Common myeloid progenitor, CD34-positive (primary cell): ENCODE data around the gene C5orf47.
A peak's percentile ranks its signal among the peaks of the same experiment; 100 is the strongest.

Source experiments
- CTCF ChIA-PET: fragments of 350-600 bp; sonication (Branson Sonifier 250); formaldehyde crosslinking; loops from one replicate; lab custom pipeline; 2021; ENCODE audit warnings: antibody characterized with exemption; lab: Charles Lee
- POLR2A ChIA-PET: fragments of 350-600 bp; sonication (Branson Sonifier 250); formaldehyde crosslinking; loops from one replicate; lab custom pipeline; 2021; ENCODE audit warnings: antibody characterized with exemption; lab: Charles Lee
- DNase-seq, 3 donors: peaks; one replicate each; pipeline versions ENCODE4 v3.0.0 to v3.0.0-alpha.2; 2013
- H3K27ac ChIP-seq, 2 experiments: 1 replicate in 1 of 2; 2 replicates in 1 of 2; pipeline ENCODE4 v1.7.0; 2013; ENCODE audit warnings: inconsistent platforms in 2 of 2, low read length in 2 of 2, mild to moderate bottlenecking in 2 of 2, low read depth in 1 of 2, moderate library complexity in 1 of 2; ENCODE audit not compliant: severe bottlenecking in 2 of 2, insufficient read depth in 1 of 2, poor library complexity in 1 of 2
- H3K27me3 ChIP-seq, 5 experiments: replicated peaks in 2 of 5; 1 replicate in 3 of 5; 2 replicates in 2 of 5; pipeline versions ENCODE4 v1.6.1 to v1.7.0; 2013; ENCODE audit warnings: low read length in 4 of 5, mild to moderate bottlenecking in 2 of 5, moderate library complexity in 2 of 5, inconsistent platforms in 1 of 5; ENCODE audit not compliant: insufficient read depth in 5 of 5, control insufficient read depth in 4 of 5
- H3K36me3 ChIP-seq, 4 experiments: 1 replicate in 2 of 4; 2 replicates in 2 of 4; pipeline versions ENCODE4 v1.6.1 to v1.7.0; 2013; ENCODE audit warnings: low read length in 3 of 4, control low read depth in 1 of 4, mild to moderate bottlenecking in 1 of 4; ENCODE audit not compliant: control insufficient read depth in 4 of 4, insufficient read depth in 4 of 4
- H3K4me1 ChIP-seq, 4 experiments: 1 replicate in 3 of 4; 2 replicates in 1 of 4; pipeline versions ENCODE4 v1.6.1 to v1.7.1; 2013; ENCODE audit warnings: low read length in 3 of 4, mild to moderate bottlenecking in 3 of 4, control low read depth in 1 of 4, inconsistent platforms in 1 of 4, moderate library complexity in 1 of 4; ENCODE audit not compliant: control insufficient read depth in 4 of 4, insufficient read depth in 4 of 4; ENCODE audit errors: control extremely low read depth in 1 of 4
- H3K4me3 ChIP-seq, 7 experiments: 1 replicate in 4 of 7; 2 replicates in 3 of 7; pipeline versions ENCODE4 v1.5.1 to v1.7.0; 2013; ENCODE audit warnings: mild to moderate bottlenecking in 7 of 7, low read length in 6 of 7, moderate library complexity in 6 of 7, inconsistent platforms in 2 of 7, low read depth in 2 of 7, control low read depth in 1 of 7; ENCODE audit not compliant: insufficient read depth in 4 of 7, control insufficient read depth in 1 of 7; ENCODE audit errors: extremely low read depth in 1 of 7
- H3K9me3 ChIP-seq, 5 experiments: 1 replicate in 4 of 5; 2 replicates in 1 of 5; pipeline versions ENCODE4 v1.6.1 to v1.7.1; 2013; ENCODE audit warnings: low read length in 4 of 5, mild to moderate bottlenecking in 2 of 5, inconsistent platforms in 1 of 5, low read depth in 1 of 5, moderate library complexity in 1 of 5; ENCODE audit not compliant: control insufficient read depth in 4 of 5, insufficient read depth in 2 of 5; ENCODE audit errors: control extremely low read depth in 1 of 5
- WGBS: methylation state at CpG from one replicate; pipeline ENCODE4 v1.1.5; 2013; ENCODE audit not compliant: insufficient coverage; 5-methylcytosine and 5-hydroxymethylcytosine counted together

The C5orf47 gene

GRCh38 chr5:173946323-173946722 is 42.6 kb upstream of the C5orf47 start:
- ChIA-PET POLR2A (no interaction called here), CTCF (interaction anchor here (1.8 kb wide), 1 partner anchor 11 kb away, joined by 4 read pairs; no protein-coding TSS in a partner anchor)
- Histone ChIP-seq H3K27me3 (no peaks in the 10 kb centered on the region), H3K4me1 (no peaks in the 10 kb centered on the region), H3K36me3 (peaks cover 5 to 38% (median 11%) of the 10 kb centered on the region in 4 experiments), H3K27ac (no peak overlapping the region), H3K4me3 (no peak overlapping the region), H3K9me3 (no peaks in the 10 kb centered on the region)
- 95% methylated on average over 2 of the region's 2 CpGs for WGBS
- no peak for DNase-seq

DNA sequence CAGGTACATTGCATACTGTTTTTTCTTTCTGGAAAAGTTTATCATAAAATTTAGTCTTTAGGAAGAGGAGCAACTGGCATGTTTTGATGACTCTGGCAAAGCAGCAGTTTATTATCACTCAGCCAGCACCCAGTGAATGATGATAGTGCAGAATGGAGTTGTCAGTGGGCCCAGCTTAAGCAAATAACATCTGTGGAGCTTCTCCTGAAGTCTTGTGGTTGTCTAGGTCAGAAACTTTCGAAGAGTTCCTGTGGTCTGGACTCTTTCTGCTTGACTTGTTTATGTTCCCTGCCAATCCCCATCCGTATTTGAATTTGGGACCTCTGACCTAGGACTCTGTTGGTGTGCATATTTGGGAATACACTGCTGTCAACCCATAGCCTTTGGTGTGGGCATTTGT is 38.1 kb upstream of the C5orf47 start:
- ChIA-PET CTCF (no interaction called here), POLR2A (no interaction called here)
- 93% methylated on average over 2 of the region's 2 CpGs for WGBS
- H3K9me3 ChIP-seq = no peaks in the 10 kb centered on the region
- H3K4me1 ChIP-seq = peaks cover 0 to 10% (median 0%) of the 10 kb centered on the region in 4 experiments
- H3K36me3 ChIP-seq = peaks cover 12 to 67% (median 21%) of the 10 kb centered on the region in 4 experiments
- no peak overlapping the region for H3K27ac ChIP-seq
- DNase-seq = no peak
- no peak overlapping the region for H3K4me3 ChIP-seq
- H3K27me3 ChIP-seq = no peaks in the 10 kb centered on the region

DNA sequence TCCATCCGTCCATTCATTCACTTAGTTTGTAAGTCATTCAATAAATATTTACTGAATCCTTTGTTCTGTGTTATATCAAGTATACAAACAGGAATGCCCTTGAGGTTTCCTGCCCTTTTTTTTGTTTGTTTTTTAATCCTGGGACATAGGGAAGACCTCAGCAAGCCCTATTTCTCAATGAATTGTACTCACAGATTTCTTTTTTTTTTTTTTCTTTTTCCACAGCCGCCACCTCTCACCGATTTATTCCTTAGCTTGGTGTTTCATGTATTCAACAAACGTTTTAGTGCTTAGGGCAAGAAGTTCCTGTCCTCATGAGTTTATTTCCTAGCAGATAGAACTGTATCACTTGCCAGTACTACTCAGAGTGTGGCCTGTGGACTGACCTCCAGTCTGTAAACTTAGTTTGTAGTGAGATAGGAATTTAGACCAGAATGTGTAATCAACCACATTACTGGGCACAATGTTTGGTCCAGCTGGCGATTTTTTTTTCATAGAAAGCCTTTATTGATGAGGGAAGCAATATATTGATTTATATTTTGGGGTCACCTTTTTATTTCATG is 35.4 kb upstream of the C5orf47 start:
- Histone ChIP-seq H3K27ac (no peak overlapping the region), H3K9me3 (no peaks in the 10 kb centered on the region), H3K4me1 (peaks cover 0 to 10% (median 0%) of the 10 kb centered on the region in 4 experiments), H3K27me3 (no peaks in the 10 kb centered on the region), H3K4me3 (no peak overlapping the region), H3K36me3 (peaks cover 12 to 60% (median 23%) of the 10 kb centered on the region in 4 experiments)
- 60% methylated on average over 1 of the region's 5 CpGs for WGBS
- ChIA-PET CTCF (no interaction called here), POLR2A (no interaction called here)
- DNase-seq = no peak

GRCh38 chr5:173954671-173955521 is 34.1 kb upstream of the C5orf47 start:
- no CpG with 5 or more reads among the region's 6 CpGs for WGBS
- no peaks in the 10 kb centered on the region for H3K9me3 ChIP-seq
- no peaks in the 10 kb centered on the region for H3K27me3 ChIP-seq
- peaks cover 0 to 10% (median 0%) of the 10 kb centered on the region in 4 experiments for H3K4me1 ChIP-seq
- peaks cover 12 to 57% (median 21%) of the 10 kb centered on the region in 4 experiments for H3K36me3 ChIP-seq
- ChIA-PET POLR2A (interaction anchor here (0.7 kb wide), 1 partner anchor 70 kb away, joined by 3 read pairs; no protein-coding TSS in a partner anchor), CTCF (no interaction called here)
- no peak overlapping the region for H3K4me3 ChIP-seq
- H3K27ac ChIP-seq = no peak overlapping the region
- peak in 1 of 3 donors; percentile 12 for DNase-seq

DNA sequence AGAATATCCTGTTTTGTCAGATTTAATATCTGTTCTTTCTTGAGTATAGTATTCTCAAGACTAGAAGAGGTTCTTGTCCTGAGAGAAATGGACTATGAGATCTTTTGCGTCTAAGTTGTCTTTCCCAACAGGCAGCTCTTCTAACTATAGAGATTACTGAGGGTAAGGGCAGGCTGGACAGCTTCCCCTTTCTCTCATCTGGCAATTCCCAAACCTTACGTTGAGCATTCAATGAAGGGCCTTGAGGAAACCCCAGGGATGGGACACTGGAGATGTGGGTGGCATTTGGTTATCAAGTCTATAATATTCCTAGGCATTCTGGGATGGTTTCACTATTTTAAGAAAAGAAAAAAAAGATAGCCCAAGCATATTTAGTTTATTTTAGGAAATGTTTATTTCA is 28.0 kb upstream of the C5orf47 start:
- POLR2A ChIA-PET = no interaction called here

GRCh38 chr5:173961418-173961817 is 27.6 kb upstream of the C5orf47 start:
- Histone ChIP-seq H3K9me3 (no peaks in the 10 kb centered on the region), H3K27me3 (no peaks in the 10 kb centered on the region), H3K36me3 (peaks cover 0 to 8% (median 0%) of the 10 kb centered on the region in 4 experiments), H3K27ac (no peak overlapping the region), H3K4me1 (no peaks in the 10 kb centered on the region), H3K4me3 (no peak overlapping the region)
- POLR2A ChIA-PET = no interaction called here
- no peak for DNase-seq
- no CpG with 5 or more reads among the region's 1 CpG for WGBS
- CTCF ChIA-PET = no interaction called here

More for the DNA sequence above, 28.0 kb upstream of the C5orf47 start:
- no peaks in the 10 kb centered on the region for H3K27me3 ChIP-seq
- WGBS = no CpG with 5 or more reads among the region's 2 CpGs
- no peaks in the 10 kb centered on the region for H3K4me1 ChIP-seq
- no peak for DNase-seq
- peaks cover 1 to 9% (median 2%) of the 10 kb centered on the region in 4 experiments for H3K36me3 ChIP-seq
- no peak overlapping the region for H3K27ac ChIP-seq
- H3K4me3 ChIP-seq = no peak overlapping the region
- no peaks in the 10 kb centered on the region for H3K9me3 ChIP-seq
- CTCF ChIA-PET = no interaction called here
